AG04449 (cell line): ENCODE data around the gene MSH3.
"Not testable (repeated sequence)": the region's sequence is repeated elsewhere in the genome, so short reads cannot be mapped to it uniquely, and the experiment has no call there.

Experiments used
- CTCF ChIA-PET: fragments of 350-600 bp; formaldehyde crosslinking; extraction: SDS; loops from one replicate; lab custom pipeline; 2021; ENCODE audit warnings: antibody characterized with exemption; lab: Yijun Ruan, JAX
- POLR2A ChIA-PET: fragments of 400-600, 350-600 bp; formaldehyde crosslinking; extraction: SDS; loops from one replicate; lab custom pipeline; 2020; ENCODE audit warnings: antibody characterized with exemption, inconsistent platforms; lab: Yijun Ruan, JAX
- DNase-seq: peaks from one replicate; pipeline ENCODE4 v3.0.0-alpha.2; 2010; ENCODE audit warnings: low read depth, low spot score
- H3K4me3 ChIP-seq: 2 replicates; pipeline ENCODE4 v1.5.1; 2011; ENCODE audit warnings: low read depth, mild to moderate bottlenecking, control low read depth, low read length
- TF ChIP-seq, protein P1 (sequence below): IDR thresholded peaks from one replicate; pipeline ENCODE4 v1.5.1; 2011; ENCODE audit warnings: mild to moderate bottlenecking, moderate library complexity, low read length, control low read depth, inconsistent platforms; ENCODE audit not compliant: insufficient read depth; ENCODE audit errors: missing control alignments

The MSH3 gene

DNA sequence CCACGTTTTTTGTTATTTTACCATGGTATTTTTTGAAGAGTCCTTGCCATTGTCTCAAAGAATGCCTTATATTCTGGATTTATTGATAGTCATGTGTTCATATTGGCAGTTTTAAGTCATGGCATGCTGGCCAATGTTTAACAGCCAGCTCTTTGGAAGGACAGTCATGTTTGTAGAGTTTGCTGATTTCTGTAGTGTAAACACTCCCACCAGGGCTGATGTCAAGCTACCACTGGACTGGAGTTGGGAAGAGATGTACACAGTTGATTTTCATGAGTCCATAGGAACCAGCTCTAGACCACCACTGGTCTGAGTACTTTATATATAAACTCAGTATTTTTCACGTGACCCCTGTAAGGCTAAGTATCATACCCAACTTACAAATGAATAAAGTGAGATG, 125.6 kb downstream of the MSH3 start:
- no peak for DNase-seq
- no peak overlapping the region for H3K4me3 ChIP-seq
- TF ChIP-seq, protein P1, sequence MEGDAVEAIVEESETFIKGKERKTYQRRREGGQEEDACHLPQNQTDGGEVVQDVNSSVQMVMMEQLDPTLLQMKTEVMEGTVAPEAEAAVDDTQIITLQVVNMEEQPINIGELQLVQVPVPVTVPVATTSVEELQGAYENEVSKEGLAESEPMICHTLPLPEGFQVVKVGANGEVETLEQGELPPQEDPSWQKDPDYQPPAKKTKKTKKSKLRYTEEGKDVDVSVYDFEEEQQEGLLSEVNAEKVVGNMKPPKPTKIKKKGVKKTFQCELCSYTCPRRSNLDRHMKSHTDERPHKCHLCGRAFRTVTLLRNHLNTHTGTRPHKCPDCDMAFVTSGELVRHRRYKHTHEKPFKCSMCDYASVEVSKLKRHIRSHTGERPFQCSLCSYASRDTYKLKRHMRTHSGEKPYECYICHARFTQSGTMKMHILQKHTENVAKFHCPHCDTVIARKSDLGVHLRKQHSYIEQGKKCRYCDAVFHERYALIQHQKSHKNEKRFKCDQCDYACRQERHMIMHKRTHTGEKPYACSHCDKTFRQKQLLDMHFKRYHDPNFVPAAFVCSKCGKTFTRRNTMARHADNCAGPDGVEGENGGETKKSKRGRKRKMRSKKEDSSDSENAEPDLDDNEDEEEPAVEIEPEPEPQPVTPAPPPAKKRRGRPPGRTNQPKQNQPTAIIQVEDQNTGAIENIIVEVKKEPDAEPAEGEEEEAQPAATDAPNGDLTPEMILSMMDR: no peak
- ChIA-PET CTCF (no interaction called here), POLR2A (no interaction called here)

DNA sequence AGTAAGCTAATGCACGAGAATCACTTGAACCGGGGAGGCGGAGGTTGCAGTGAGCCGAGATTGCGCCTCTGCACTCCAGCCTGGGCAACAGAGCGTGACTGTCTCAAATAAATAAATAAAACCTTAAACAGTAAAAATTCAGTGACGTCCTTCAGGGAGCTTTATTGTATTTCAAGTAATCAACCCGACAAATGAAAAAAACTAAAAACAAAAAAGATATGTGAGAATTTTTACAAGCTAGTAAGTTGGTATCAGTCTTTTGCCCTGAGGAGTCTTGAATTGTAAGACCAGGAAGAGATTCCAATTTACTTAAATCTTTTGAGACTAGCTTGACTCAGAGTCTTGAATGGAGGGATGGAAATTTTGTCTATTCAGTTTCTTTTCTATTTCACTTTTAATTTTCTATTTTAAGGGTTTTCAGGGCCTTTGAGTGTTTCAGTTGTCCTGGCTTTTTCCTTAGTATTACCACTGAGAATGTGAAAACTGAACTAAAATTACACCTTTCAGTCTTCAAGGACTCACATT, 126.4 kb downstream of the MSH3 start:
- POLR2A ChIA-PET: no interaction called here
- DNase-seq: no peak
- TF ChIP-seq, protein P1: no peak
- CTCF ChIA-PET: no interaction called here
- H3K4me3 ChIP-seq: no peak overlapping the region

DNA sequence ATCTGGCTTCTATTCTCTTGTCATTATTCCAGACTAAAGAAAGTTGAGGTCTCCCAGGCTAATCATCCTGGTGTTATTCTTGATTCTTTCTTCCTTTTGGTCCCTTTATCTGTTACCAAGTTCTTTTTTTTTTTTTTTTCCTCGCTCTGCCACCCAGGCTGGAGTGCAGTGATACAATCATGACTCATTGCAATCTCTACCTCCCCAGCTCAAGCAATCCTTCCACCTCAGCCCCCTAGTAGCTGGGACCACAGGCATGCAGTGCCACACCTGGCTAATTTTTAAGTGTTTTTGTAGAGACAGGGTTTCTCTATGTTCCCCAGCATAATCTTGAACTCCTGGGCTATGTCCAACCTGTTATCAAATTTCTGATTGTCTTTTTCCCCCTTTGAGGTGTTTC, 126.9 kb downstream of the MSH3 start:
- POLR2A ChIA-PET: no interaction called here
- TF ChIP-seq, protein P1: no peak
- CTCF ChIA-PET: no interaction called here
- no peak for DNase-seq
- H3K4me3 ChIP-seq: no peak overlapping the region

DNA sequence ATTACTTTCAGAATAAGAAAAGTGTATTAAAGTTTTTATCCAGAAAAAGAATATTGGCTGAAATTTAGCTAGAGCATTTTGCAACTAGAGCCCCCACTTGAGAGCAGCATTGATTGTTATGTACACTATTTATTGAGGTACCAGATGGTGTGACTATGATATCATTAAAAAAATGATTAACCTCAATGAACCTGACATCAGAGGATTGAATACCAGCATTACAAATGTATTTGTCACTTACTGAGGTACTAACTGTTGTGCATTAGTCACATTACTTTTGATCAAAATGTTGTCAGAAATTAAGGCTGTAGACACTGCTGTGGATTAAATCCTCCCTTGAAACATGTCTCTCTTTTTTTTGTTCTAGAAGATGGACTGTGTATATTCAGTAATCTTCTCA, 128.2 kb downstream of the MSH3 start:
- CTCF ChIA-PET: no interaction called here
- H3K4me3 ChIP-seq: no peak overlapping the region
- TF ChIP-seq, protein P1: no peak
- no peak for DNase-seq
- POLR2A ChIA-PET: no interaction called here

DNA sequence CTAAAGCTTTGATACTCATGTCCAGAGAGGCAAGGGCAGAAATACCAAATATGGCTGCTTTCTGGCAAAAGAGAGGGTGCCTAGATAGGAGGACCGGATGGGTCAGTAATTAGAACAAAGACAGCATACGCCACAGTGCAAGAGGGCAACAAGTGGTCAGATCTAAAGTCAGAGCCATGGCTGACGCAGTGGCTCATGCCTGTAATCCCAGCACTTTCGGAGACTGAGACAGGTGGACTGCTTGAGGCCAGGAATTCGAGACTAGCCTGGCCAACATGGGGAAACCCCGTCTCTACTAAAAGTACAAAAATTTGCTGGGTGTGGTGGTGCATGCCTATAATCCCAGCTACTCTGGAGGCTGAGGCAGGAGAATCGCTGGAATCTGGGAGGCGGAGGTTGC, 129.3 kb downstream of the MSH3 start:
- CTCF ChIA-PET, H3K4me3 ChIP-seq, POLR2A ChIA-PET, DNase-seq: not testable (repeated sequence)

DNA sequence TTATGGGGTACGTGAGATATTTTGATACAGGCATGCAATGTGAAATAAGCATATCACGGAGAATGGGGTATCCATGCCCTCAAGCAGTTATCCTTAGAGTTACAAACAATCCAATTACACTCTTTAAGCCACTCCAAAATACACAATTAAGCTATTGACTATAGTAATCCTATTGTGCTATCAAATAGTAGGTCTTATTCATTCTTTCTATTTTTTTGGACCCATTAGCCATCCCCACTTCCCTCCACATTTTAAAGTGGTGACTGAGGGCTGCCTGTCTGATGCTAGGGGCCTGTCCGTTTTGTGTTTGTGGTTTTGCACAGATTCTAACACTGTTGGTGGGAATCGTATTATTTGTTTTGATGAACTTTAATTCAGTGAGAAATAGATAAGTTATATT, 130.0 kb downstream of the MSH3 start:
- no peak for DNase-seq
- CTCF ChIA-PET: no interaction called here

DNA sequence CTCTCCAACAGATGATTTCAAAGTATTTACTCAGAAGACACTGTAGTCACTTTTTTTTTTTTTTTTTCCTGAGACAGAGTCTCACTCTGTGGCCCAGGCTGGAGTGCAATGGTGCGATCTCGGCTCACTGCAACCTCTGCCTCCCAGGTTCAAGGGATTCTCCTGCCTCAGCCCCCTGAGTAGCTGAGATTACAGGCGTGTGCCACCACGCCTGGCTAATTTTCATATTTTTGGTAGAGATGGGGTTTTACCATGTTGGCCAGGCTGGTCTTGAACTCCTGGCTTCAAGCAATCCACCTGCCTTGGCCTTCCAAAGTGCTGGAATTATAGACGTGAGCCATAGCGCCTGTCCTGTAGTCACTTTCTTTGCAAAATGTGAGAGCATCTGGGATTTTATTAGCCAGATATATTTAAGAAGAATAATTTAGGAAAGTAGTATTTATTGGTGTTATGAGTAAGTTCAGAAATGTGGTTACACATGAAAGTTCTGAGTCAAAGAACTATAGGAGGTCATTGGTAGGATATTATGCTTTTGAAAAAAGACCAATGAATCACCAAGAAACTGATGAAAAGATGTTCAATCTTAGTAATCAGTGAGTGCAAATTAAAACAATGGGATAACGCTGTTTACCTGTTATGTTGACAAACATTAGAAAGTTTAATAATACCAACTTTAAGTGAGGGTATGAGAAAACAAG, 135.0 kb downstream of the MSH3 start:
- CTCF ChIA-PET: not testable (repeated sequence)

More for the DNA sequence above, 130.0 kb downstream of the MSH3 start:
- POLR2A ChIA-PET: no interaction called here
- TF ChIP-seq, protein P1: no peak
- H3K4me3 ChIP-seq: no peak overlapping the region

More for the DNA sequence above, 135.0 kb downstream of the MSH3 start:
- H3K4me3 ChIP-seq, DNase-seq, POLR2A ChIA-PET: not testable (repeated sequence)
